Mucosa of gallbladder (tissue), 1 donor: ENCODE results near the gene SEMA6A. TPM values are rescaled to one million over a fixed set of nuclear protein-coding genes. Genes with fewer than 3 reads are reported as not detected.

ENCODE experiments used
- DNase-seq: peaks from one replicate; pipeline ENCODE4 v3.0.0-alpha.2; 2020; ENCODE audit warnings: low spot score
- total RNA-seq: library from RNA; stranded (reverse); gene quantifications from one replicate; pipeline ENCODE4 v1.2.1, GENCODE V29; 2021
- donor health status: DM: no; HTN: no; CAD: no.

Gene SEMA6A
- total RNA-seq, 1 donor from 2014 or later: 98.1 TPM

DNA sequence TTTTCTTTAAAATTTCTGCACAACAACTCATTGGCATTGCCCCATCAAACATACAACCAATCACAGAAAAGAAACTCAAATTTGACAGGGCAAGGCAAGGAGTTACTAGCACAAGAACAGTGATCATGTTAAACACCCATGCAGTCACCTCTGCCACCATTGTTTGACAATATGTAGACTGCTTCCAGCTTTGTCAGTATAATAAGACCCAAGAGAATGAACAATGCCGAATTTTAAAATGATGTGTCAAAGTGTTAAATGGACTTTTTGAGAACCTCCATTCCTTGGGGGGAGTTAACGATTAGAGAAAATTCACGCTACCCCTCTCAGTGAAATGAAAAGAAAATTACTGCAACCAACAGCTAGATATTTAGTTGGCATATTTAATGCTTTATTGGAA, 109.2 kb downstream of the SEMA6A start:
- no peak for DNase-seq

DNA sequence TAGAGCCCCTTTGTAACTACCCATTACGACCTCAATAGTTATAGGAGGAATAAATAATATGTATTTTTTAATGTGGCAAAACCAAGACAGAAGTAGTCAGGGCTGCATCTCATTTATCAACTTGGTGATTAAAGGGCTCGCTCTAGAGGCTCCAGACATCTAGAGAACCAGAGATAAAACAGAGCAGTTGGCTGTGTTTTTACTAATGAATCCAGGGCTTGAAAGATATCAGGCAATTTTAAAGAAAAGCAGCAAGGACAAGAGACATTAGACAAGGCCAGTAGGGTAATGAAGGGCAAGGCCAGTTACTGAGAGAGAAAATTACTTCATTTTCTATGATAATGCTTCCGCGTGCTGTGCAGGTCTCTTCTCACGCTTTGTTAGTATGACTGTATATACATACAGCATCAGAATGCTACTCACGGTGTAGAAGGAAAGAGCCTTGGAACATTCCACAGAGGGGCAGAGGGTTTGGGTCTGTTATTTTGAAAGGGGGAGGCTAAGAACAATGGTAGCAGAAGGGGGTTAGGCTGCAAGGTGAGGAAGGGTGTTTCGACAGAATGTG, 110.4 kb downstream of the SEMA6A start:
- no peak for DNase-seq

DNA sequence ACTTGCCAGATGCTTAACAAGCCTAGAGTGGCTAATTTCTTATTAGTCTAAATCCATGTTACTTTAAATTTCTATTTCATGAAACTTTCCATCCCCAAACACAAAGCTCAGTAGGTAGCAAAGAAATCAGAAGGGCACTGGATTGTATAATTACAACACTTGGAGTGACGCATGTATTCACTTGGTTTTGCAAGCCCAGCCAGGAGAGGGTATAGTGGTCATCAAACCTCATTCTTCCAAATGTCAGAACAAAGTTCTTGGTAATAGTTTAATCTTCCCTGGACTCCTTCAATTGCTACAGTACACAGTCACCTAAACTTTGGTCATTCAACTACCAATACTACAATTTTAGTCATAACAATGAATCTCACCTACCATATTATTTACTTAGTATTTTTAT, 112.1 kb downstream of the SEMA6A start:
- DNase-seq: no peak

DNA sequence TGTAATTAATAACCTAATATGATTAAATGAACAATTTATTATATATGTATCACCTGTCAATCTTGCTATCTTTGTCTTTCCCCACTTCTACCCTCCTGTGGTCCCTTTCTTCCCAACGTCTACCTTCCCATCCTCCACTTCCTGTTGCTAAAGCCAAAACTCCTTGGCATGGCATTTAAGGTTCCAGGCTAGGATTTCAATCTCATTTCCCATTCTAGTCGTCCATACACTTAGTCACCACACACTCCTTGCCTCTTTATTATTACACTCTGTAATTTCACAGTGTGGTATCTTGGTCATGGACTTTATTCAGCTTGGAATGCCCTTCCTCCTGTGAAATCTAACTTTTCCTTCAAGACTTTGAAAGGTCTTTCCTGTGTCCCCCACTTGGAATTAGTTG, 115.3 kb downstream of the SEMA6A start:
- DNase-seq: no peak

DNA sequence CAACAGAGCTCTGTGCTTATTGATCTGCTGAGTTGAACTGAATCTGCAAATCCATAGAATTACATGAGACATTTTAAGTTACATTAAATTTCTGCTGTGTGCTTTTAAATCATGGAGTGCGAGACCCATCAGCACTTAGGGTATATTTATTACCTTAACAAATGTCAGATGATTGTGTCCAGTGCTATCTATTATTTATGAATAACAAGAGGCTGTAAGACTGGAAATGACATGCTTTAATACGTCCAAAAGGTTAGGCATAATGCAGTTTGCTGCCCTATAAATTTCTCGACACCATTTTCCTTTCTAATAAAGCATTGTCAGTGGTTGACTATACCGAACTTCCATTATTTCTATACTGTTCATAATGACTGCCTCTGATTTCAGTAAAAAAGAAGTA, 117.6 kb downstream of the SEMA6A start:
- no peak for DNase-seq

DNA sequence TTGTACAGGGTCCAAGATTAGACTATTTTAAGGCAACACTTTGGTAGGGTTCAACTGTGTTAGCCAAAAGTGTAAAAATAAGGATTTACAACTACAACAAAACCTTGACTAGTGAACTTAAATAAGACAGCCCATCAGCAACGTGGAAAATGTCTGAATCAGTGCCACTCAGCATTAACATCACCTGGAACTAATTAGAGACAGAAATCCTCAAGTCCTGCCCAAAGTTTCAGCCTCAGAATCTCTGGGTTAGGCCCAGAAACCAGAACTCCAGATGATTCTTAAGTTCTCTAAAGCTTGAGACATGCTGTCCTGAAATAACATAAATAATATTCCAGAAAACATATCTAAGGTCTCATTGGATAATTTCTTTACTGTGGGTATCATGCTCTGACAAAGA, 118.6 kb downstream of the SEMA6A start:
- no peak for DNase-seq

DNA sequence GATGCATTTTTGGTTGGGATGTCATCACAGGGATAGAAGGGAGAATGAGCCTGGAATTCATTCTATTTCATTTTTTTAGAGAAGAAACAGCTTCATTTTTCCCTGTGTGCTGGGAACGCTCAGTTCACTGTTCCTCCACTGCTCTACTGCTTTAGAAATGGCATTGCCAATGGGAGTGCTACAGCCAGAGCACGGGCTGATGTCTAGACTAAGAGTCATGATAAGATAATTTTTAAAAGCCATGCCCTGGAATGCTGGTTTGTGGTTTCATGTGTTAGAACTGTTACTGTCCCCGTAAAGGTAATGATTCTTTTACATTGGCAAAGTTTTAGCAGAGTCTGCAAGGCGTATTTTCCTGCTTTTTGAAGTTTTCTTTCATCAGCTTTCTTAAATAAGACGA, 119.6 kb downstream of the SEMA6A start:
- no peak for DNase-seq

DNA sequence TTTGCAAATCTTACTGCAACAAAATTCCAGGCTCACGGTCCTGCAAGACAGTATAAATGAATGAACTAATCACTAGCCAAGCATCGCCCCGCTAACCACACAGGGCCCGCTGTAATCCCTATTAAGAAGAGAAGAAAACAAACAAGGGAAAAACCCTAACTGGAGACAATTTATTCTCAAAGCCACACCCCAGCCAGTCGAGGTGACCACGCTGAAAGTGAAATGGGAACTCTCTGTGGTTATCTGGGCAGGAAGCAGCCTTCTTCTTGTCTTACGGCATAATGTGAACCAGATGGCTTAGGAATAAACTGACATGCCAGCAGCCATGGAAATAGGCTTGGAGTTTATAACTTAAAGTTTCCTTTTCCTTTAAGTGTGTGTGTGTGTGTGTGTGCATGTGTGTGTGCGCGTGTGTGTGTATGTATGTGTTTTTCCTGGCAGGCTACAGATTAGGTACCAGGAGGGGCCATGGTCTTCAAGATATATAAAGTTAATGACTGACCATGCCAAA, 120.2 kb downstream of the SEMA6A start:
- DNase-seq: peak; percentile 29

DNA sequence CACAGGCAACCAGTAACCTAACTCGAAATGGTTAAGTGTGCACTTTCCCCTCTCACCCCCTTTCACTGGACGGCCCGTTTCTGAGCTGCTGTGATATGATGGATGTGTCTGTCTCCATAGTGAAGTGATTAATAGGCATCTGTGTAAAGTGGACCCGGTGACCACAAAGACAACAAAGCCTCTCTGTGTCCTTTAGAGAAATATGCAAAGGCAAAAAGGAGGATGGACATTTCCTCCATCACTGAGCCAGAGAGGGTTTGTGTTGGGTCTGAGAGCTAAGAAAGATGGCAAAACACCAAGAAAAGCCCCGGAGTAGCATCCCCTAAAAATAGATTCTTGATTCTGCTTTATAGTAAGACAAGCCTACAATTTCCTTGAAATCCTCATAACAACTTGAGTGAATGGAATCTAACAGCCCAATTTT, 120.6 kb downstream of the SEMA6A start:
- DNase-seq: no peak

DNA sequence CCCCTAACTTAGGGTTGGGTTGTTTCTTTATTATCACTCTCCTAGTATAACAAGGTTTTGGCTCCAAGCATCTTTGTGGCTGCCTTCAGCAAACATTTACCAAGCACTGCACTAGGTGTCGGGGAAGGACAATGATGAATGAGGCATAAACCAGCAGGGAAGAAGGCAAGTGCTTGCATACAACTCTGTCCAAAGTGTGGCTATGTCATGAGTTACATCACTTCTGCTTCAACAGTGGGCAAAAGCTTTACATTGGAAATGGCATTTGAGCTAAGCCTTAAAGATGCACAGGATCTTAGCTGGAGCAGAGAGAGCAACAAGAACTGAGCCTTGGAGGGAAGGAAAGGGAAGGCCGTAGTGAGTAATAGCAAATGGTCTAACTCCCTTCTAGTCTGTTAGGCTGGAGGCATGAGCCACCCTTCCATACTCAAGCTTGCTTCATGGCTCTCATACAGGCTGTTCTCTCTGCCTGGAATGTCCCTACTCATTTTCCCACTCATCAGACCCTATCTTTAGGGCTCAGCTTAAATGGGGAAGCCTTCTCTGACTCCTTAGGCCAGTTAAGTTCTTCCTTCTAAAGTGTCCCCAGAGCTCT, 121.8 kb downstream of the SEMA6A start:
- DNase-seq: no peak

DNA sequence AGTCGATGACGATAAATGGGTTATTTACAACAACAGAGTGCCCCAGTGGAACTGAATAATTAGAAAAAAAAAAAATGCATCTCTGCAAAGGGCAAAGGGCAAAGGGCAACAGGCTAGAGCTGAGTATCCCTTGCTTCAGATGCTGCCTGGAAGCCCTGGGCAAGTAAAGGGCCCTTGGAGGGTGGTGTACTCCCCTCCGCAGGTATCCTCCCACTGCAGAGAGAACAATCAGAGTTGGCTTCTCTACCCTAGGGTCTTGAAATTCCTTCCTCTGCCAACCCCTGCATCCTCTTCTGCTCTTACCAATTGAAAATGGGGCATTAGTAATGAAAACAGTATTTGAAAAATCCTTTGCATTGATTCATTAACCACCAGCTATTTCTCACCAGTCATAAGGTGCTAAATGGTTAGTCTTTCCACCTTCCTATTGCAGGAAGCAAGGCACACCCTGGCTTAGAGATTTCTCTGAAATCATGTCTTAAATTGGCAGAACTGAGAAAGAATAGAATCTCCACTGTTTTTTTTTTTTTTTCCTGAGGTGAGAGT, 122.6 kb downstream of the SEMA6A start:
- DNase-seq: no peak

DNA sequence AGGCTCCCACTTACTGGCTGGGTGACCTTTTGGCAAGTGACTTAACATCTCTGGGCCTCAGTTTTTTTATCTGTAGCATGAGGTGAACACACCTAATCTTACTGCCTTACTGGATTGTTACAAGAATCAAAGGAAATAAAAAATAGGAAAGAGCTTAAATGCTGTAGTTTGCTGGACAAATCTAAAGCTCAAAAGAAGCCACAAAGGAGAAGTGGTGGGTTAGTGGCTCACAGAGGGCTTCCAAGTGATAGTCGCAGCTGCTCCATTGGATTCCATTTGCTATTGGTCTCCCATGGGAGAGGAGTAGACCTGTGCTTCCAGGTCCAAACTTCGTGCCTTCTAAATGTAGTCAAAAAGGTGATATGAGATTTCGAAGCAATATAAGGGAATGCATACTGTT, 123.6 kb downstream of the SEMA6A start:
- no peak for DNase-seq

DNA sequence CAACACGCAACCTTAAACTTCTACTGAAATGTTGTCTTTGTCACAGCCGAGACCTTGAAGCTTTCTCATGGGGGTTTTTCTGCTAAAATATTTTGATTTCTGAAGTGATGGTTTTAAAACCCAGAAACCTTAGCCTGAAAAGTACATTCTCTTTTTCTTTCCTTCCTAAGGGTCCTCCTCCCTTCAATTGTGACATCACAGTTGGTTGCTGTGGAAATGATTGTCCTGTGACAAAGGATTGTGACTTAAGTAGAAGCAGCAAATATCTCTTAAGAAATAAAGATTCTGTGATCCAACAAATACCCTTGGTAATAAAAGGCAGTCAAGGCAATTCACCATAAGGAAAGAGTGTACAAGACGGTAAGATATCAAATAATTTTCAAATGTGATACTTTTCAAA, 125.2 kb downstream of the SEMA6A start:
- DNase-seq: no peak

DNA sequence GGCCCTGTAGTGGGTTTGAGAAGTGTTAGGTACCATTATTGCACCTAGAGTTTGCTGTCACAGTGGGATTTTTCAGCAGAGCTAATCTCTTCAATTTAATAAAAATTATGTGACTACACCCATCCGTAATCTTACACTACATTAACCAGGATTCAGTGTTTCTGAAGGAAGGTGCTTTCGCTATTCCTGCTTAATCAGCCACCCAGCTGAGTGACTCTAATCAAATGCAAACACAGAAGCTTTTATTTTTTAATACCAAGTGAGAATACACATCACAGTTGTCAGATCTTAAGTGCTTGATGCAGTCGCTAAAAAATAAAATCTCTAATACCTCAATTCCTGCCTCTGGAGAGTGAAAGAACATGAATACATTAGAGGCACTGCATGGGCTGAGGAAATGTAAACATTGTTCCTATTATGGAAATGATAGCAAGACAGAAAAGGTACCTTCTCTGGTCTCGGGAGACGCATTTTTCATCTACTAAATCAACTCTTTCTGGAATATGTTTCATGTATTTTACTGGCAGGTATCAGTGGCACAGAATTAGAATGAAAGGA, 125.7 kb downstream of the SEMA6A start:
- DNase-seq: no peak

DNA sequence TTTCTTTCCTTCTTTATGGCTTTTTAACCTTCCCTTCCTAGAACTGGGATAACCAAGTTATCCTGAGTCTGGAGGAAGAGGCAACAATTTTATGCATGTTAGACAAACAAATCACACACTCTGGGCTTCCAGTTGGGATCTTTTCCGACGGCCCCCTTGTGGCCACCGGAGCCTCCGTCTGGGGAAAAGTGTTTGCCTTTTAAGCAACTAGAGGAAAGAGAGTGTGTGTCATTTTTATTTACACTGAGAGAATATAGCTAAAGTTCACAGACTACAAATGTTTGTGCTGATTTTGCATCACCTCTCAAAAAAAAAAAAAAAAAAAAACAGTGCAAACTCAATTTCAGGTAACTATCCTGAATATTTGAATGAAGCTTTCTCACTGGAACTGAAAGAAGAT, 126.2 kb downstream of the SEMA6A start:
- DNase-seq: no peak

DNA sequence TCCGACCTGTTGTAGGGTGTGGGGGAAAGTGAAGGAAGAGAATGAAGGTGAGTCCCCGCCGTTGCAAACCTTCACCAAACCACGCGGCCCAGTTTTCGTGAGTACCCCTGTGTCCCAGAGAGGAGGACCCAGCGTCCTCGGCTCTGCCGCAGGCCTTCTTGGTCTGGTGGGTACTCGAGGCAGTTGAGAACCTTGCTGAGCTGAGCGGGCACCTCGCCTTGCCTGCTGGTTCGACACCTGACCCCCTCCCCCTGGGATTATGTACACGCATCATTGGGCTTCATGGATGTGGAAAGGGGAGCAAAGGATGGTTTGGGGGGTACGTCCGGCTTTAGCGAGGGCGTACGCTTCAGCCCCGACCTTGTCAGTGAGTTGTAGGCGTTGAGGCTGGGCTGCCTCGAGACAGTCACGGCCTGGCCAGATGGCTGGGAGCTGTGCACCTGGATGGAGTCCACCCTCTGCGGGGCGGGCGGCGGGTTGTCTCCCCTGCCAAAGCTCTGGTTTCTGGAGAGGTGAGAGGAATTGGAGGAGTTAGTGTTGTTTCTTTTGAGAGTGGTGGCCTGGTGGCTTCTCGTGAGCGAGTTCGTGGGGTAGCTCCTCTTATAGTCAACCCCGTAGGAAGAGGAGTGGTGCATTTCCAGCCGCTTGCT, 128.1 kb downstream of the SEMA6A start:
- DNase-seq: no peak

DNA sequence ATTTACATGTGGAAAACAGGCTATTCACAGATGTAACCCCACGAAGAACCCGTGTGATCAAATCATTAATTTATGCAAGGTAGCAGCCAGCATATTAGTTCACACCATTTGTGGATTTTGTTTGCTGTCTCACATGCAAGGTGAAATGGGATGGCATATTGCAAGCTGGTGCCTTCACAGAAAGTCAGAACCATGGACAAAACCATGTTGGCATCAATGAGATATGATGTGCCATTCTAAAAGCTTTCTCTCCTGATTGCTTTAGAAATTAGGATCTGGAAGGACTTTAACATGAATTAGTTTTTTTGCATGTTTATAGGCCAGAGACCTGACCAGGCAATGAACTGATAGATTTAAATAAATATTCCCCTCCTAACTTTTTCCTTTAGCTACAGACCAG, 129.3 kb downstream of the SEMA6A start:
- DNase-seq: no peak

DNA sequence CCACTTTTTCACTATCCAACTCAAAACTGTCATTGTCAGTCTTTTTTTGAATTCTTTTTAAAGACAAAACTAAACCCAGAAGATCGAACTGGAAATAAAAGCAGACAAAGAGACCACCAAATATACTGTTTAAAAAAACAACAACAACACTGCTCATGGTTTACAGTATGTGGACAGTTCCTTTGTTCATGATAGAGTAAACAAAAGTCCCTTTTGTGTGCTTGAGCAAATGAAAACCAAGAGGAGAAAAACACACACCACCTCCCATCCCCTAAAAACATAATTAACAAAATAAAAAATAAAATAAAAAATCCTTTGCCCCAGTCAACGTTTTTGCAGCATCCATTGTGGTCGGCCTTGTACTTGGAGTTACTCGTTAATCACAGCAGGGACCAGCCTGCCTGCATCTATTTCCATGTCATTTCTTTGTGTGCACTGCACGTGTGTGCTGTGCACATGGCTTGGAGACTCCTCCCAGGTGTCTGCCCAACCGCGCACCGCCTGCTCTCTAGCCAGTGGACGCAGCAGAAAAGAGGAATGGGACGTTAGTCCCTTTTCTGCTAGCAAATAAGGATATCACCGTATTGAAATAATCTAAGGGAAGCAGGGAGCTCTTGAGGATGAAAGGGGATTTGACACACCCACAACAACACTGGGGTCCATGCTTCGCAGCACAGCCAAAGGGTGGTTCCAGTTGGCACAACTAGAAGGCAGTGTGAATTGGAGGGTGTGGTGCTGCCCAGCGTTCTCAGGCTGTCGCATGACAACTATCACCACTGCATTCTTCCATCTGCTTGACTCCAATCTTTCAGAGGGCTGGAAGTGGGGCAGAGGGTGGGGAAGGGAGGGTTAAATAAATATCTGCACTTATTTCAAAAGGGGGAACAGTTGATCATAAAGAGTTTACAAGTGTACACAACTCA, 130.0 kb downstream of the SEMA6A start:
- no peak for DNase-seq

DNA sequence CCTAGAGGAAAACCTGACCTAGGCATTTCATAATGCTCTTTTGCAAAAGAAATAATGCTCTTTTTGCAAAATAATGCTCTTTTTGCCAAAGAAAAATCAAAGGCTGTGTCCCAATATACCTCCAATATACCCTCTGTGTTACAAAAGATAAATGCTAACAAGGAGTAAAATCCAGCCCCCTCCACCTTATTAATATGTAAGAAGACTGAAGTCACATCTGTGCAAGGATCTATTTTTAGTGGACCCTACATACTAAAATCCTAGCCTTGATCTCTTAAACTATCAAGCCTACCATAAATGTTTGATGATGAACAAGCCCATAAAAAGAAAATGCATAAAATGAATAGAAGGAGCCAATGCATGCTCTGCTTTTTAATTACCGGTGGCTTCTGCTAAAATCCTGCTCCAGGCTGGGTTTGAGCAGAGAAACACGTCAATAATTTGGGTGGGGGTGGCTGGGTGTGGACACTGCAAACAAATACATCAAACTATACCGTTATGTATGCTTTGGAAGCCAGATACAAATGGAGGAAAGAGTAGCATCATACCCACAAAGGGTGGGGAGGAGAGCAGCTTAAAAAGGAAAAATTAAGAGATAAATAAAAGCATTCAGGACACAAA, 131.6 kb downstream of the SEMA6A start:
- DNase-seq: no peak

DNA sequence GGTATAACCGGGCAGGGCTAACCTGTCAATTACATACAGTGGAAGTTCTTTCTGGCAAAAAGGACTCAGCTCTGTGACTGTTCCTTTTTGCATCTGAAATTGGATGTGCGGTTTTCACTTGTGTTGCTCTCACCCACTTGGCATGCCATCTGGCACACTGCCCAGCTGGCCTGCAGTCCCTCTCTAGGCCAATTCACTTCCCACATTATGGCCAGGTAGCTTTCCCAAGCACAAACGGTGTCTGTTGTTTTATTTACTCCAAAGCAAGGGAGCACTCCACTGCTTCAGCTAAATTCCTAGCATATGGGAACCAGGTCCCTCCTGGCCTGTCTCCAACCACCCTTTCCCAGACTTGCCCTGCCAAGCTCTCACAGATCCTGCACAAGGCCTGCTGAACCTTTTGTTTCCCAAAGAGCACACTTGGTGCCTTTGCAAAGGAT, 132.5 kb downstream of the SEMA6A start:
- peak; percentile 21 for DNase-seq

DNA sequence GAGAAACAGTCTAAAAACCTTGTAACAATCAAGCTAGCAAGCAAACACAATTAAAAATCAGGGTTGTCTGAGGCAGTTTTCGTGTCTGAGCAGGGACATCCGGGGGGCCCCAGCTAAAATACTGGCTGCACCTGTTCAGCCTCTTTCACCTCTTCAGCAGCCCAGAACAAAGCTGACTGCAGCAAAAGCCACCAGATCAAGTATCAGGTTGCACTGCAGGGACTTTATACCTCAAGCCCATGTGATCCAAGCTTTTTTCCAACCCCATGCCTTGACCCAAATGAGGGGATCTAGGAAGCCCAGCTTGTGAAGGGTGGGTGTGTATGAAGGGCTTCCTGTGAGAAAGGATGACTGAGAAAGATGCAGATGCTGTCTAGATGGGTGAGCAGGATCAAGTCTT, 133.4 kb downstream of the SEMA6A start:
- DNase-seq: no peak
